ENCODE results near the gene PITX1.
A peak's percentile ranks its signal among the peaks of the same experiment; 100 is the strongest.

The PITX1 gene

GRCh38 chr5:135041726-135042125 is 7.7 kb upstream of the PITX1 start:
- ATAC-seq (no peak), DNase-seq (no peak)

DNA sequence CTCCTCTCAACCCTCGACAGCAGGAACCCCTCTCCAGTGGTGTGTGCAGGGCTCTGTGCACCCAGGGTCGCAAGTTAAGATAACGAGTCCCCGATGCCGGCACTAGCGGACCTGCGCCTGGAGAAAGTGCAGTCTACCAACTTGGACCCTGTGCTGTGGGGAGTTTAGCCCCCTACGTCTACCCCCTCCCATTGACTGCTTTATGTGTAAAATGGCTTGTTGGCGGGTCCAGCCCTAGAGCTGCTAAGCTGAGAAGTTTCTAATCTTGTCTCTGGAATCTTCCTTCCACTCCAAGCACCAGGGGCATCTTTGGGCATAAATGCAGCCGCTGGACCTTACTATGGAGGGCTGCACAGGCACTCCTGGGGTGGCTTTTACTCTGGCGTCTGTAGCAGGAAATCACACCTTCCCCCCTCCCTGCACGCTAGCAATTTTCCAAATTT is 7.1 kb upstream of the PITX1 start:
- no peak for DNase-seq
- no peak for ATAC-seq

DNA sequence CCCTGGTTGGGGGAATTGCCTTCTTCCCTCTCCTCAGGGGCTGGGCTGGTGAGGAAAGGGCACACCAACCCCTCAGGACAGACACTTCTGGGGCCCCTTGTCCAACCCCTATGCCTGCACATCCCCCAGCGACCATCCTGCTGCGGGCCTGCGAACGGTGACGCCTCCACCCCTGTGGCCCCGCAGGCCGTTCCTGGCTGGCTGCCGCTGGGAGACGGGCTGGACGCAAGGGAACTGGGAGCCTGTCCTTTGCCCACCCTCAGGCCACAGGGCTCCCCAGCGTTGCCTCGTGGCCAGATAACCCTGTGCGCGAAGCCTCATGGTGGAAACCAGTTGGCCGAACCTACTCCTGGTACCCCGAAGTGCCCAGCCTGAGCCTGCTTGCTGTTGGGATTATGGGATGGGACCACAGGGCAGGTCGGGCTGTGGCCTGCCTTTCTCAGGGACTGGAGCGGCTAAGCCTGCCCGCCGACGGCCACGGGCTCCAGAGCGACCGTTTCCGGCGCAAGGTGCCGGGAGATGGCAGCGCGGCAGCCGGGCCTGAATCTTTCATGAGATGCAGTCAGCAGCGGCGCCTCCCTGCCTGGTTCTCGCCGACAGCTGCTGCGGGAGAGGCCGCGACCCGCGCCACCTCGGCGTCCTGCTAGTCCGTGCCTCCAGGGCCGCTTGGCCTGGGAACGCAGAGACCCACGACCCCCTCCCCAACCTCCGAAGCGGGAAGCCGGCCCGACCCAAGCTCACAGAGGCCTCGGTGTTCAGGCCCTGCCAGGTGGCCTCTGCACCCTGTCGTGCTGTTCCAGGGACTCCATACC is 6.5 kb upstream of the PITX1 start:
- ATAC-seq (no peak), DNase-seq (no peak)

DNA sequence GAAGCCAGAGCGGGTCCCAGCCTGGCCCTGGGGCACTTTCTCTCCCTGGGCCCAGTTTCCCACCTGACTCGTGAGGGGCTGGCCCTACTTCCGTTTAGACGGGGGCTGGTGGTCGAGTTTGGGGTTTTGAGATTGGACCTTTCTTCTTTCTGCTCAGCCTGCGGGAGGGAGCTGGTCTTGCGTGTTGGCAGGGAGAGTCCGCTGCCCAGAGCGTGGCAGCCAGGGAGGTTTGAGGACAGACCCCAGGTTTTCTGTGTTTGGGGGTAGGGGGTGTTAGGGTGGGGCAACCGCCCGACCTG is 6.0 kb upstream of the PITX1 start:
- DNase-seq = no peak
- ATAC-seq = no peak

- DNase-seq (no peak), ATAC-seq (no peak)
These were observed 5.4 kb upstream of the PITX1 start for GRCh38 chr5:135039271-135040033.

GRCh38 chr5:135038813-135039270 is 4.8 kb upstream of the PITX1 start:
- DNase-seq (no peak), ATAC-seq (no peak)

- DNase-seq = no peak
These were observed 4.3 kb upstream of the PITX1 start for GRCh38 chr5:135038205-135038812.

DNA sequence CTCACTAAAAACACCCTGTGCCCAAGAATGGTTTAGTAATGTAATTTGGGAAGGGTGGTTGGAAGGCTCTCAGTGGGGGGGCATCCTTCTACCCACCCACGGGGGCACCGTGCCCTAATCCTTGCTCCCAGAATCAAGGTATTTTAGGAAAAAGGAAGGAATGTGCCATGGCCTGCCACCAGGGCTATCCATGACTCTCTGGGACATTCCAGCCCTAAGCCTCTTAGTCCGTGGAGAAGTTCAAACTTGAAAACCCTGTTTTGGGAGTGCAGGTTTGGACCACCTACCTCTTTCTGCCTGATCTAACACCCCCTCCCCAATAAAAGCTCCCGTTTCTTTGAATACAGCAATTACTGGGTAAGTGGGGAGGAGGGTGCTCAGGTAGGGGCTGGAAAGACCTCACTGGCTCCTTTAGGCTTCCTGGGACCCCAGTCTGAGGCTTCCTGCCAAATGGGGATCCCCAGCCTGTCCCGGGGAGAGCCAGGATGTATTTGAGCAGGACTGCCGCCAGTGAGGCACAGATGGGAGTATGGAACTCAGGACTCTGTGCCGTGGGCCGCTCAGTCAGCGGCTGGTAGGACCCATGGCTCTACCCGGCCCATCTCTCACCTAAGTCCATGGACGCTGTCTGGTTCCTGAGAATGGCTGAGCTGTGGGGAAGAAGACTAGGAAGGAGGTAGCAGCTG is 3.6 kb upstream of the PITX1 start:
- ATAC-seq (no peak), DNase-seq (no peak)

More at GRCh38 chr5:135038205-135038812, 4.3 kb upstream of the PITX1 start:
- no peak for ATAC-seq

- ATAC-seq = no peak
- DNase-seq = no peak
These were observed 2.4 kb upstream of the PITX1 start for GRCh38 chr5:135036405-135036804.

GRCh38 chr5:135035678-135036030 is 1.6 kb upstream of the PITX1 start:
- ATAC-seq (no peak), DNase-seq (no peak)

- DNase-seq = no peak
These were observed 1.1 kb upstream of the PITX1 start for GRCh38 chr5:135034963-135035677.

GRCh38 chr5:135034236-135034962 is 371 bp upstream of the PITX1 start:
- DNase-seq = peak; percentile 52
- peak; percentile 21 for ATAC-seq

More at GRCh38 chr5:135034963-135035677, 1.1 kb upstream of the PITX1 start:
- no peak for ATAC-seq

DNA sequence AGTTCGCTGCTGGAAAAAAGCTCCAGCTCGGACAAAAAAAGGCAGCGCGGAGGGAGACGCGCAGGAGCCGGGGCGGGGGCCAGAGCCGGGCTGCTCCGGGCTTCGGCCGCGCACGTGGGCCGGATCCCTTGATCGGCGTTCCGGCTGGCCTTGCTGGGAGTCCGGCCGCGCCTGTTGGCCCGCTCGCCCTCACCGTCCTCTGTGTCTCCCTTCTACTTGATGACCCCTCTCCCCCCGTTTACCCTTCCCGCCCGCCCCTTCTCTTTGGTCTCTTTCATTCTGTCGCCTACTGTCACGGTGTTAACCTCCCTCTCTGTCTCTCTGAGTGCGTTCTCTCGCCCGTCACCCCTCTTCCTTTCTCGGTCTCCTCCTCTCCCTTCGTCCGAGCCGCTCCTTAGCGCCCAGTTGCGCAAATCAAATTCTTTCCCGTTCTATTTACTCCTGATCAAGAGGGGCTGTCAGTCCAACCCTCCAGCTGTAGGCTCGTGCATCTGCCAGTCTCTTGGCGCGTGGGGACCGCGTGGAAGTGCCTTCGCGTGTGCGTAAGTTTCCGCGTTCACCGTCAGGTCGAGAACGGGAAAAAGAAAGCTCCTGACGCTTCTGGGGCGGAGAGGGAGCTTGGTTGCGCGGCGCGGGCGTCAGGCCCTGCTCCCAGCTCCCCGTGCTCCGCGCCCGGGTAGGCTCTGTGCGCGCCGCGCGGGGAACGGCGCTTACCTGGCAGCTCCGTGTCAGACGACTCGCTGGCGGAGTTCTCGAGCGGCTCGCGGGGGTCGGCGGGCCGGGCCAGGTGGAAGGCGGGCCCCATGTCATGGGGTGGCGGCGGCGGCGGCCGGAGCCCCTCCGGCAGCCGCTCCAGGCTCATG is 798 bp downstream of the PITX1 start:
- ATAC-seq (no peak), DNase-seq (no peak)

- ATAC-seq (no peak), DNase-seq (no peak)
These were observed 1.4 kb downstream of the PITX1 start for GRCh38 chr5:135032695-135032998.

DNA sequence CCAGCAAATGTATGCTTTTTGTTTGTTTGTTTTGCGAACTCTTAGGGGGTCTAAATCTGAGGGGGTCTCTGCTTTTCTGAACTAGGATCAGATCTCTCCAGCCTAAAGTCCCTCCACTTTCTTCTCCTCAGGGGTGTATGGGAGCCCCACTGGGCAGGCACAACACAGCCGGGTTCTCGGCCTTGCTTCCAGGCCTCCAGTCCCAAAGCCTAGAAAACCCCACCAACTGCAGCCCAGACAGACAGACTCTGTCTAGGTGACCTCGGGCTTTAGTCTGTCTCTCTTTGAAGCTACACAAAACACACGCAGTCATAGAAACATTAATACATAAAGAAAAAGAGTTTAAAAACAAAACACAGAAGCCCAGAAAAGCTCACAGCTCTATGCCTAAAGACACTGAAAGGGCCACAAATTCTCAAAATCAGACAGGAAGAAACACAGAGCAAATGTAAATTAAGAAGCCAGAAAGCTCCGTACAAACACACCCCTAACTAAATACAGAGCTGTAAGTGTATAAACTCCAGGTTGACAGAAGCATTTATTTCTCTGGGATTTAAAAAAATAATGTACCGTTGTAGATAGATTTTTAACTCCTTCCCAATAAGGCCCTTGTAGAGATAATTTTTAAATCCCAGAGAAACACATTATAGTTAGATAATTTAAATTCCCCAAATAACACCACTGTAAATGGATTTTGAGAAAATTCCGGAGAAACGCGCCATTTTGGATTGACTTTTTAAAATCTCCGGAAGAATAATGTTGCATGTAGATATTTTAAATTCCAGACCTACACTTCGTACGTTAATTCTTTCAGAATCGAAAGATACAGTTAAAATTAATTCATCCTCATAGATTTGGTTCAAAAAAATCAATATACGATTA is 2.0 kb downstream of the PITX1 start:
- no peak for ATAC-seq
- no peak for DNase-seq

GRCh38 chr5:135030956-135031812 is 2.8 kb downstream of the PITX1 start:
- no peak for DNase-seq
- no peak for ATAC-seq

- DNase-seq (no peak), ATAC-seq (no peak)
These were observed 3.7 kb downstream of the PITX1 start for GRCh38 chr5:135030123-135030955.

Data from stimulated activated naive CD8-positive, alpha-beta T cell treated with anti-CD3 and anti-CD28 coated beads, Interleukin-15, Interleukin-2, amounts not matched to agents 100 U/mL and 50 U/mL, for 24 hours (primary cell).